GM19467 (cell line): ENCODE measurements around the gene AATK.

Experiments
- ATAC-seq: cut with Tn5 transposase; IDR thresholded peaks from one replicate; pipeline ENCODE4 v1.9.1; 2021; ENCODE audit warnings: mild to moderate bottlenecking, moderate library complexity; ENCODE audit not compliant: unreplicated experiment

The AATK gene

DNA sequence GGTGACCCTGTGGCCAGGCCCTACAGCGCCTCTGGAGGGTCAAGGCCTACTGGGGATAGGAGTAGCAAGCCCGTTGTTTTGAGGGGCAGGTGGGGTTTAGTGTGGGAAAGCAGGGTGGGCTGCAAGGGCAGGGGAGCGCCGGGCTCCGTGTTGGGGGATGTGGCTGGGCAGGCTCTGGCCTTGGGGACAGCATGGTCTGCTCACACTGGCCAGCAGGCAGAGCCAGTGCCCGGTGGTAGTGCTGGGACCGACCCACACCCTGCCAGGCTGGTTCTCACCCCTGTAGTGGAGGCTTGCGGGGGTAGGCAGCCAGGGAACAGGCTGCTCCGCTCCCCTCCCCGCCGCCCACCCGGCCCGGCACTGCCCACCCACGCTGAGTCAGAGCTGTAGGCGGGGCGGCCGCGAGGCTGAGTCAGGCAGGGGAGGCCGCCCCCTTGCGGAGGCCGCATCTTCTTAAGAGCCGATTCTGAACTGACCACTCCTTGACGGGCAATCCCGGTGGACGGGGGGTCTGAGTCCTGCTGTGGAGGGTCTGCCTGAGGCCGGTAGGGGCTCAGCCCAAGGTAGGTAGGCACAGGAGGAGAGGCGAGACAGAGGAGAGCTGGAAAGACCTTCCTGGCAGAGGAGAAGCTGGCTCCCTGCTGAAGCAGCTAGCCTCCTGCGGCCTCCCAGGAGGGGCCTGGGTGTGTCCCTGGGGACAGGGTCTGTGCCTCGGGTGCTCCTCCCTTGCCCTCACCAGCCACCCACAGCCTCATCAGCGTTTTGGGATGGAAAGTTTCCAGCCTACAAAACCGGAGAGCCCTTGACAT, 68.7 kb downstream of the AATK start:
- no peak for ATAC-seq

DNA sequence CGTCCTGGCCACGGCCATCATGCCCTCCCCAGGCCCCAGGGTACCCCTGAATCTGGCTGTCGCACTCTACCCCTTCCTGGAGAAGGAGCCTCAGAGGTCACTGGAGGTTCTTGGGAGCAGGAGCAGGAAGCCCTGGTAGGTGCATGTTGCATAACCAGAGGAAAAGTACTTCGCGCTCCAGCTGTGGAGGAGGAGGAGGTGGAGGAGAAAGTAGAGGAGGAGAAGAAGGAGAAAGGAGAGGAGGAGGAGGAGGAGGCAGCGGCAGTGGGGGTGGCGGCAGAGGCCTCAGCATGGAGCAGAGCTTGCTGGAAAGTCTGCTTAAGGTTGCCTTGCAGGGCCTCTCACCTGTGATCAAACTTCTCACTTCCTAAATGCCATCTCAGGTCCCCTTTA, 69.3 kb downstream of the AATK start:
- no peak for ATAC-seq

DNA sequence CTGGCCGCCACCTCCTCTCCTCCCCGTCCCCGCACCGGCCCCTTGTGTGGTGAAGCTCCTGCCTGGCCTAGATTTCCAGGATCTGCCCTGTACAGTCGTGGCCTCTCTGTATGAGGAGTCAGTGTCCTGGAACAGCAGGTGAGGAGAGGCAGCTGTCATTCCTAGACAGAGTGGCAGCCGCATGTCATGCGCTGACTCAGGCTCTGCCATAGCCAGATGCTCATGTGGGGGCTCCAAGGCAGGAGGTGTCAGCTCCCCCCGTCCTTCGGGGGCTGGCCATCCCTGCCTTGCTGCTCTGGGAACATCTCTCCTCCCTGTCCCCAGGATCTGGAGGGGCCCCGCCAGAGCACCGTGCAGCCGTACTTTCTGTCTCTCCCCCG, 70.6 kb downstream of the AATK start:
- ATAC-seq: no peak

DNA sequence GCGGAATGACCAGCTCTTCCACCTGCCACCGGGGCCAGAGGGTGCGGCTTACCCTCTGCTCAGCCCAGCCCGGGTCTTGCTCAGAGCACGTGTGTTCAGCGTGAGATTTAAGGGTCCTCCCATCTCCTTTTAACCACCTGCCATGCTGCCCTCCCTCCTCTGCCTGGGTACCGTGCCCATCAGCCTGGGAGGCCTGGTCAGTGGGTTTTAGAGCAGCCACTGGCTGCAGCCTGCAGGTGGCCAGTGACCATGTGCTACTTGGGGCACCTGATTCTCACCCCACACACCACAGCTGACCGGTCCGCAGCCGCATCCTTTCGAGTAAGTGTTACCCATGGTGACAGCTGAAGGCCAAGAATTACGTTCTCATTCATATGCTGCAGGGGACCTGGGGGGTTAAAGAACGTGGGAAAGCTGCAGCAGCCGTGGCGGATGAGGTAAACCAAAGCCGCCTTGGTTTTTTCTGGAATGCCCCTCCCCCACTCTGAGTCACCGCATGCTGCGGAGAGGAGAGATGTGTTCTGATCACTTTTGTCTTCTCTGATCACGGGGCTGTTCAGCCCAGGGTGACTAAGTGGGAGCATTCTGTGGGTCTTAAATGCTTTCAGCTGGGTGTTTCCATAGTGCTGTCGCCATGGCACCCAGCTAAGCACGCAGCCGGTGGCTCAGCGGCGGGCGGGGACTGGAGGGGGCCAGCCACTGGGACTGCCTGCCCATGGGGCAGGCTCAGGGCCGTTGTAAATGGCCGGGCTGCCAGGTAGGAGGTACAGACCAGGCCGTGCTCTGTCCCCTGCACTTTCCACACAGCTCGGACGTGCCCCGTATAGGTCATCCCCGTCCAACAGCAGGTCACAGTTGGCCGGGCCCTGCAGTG, 71.3 kb downstream of the AATK start:
- ATAC-seq: no peak

DNA sequence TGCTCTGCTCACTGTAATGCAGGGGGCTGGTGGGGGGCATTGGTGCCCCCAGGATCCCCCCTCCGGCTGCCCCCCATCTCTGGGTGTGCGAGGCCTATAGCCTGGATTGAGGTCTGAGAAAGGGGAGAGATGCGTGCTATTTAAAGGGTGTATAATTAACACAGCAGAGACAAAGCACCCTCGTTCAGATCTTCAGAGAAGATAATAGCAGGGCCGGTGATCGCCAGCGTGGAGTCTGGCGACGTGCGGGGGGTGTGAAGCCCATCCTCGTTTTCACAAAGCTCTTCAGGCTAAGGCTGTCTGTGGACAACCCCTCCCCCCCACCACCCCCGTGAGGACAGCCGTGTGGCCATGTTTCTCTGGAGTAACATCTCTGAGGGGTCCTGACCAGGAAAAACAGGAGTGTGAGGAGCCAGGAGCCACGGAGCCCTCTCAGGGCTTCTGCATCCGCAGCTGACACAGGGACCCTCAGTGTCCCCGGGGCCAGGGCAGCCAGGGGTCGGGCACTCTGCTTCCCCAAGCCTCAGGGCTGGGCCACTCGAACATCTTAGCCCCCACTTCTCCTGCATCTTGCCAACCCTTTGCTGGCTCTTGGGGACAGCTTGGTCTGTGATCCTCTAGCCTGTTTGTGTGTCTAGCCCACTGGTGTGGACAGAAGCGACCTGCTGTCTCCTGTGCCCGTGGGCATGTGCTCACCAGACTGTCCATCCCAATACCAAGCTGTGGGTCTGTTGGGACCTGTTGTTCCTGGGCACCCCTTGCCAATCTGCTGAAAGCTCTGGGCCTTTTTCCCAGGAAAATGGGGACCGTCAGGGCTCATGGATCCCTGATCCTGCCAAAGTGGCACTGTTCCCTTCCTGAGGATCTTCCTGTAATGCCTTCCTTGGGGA, 72.2 kb downstream of the AATK start:
- ATAC-seq: no peak

DNA sequence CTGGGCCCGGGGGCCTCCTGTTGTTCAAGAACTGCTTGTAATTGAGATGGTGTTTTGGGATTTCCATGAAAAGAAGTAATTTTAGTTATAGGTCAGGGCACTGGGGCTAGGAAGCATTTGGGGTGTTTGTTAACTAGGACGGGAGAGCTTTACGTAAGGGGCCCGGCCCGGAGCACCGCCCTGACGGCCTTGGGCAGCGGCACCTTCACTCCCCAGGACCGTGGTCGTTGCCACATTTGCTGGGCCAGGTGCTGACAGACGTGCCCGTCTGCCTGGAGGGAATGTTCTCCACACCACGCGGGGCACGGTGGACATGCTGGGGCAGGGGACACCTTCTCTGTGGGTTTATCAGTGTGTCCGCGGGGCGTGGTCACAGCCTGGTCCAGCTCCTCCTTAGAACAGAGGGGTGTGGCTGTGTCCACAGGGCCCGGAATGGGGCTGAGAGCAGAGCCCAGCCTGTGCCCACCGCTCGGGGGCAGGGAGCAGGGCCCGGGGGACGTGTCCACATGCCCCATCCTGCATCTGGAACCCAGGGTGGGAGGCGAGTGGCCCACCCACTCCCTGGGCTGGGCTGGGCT, 73.4 kb downstream of the AATK start:
- ATAC-seq: no peak

DNA sequence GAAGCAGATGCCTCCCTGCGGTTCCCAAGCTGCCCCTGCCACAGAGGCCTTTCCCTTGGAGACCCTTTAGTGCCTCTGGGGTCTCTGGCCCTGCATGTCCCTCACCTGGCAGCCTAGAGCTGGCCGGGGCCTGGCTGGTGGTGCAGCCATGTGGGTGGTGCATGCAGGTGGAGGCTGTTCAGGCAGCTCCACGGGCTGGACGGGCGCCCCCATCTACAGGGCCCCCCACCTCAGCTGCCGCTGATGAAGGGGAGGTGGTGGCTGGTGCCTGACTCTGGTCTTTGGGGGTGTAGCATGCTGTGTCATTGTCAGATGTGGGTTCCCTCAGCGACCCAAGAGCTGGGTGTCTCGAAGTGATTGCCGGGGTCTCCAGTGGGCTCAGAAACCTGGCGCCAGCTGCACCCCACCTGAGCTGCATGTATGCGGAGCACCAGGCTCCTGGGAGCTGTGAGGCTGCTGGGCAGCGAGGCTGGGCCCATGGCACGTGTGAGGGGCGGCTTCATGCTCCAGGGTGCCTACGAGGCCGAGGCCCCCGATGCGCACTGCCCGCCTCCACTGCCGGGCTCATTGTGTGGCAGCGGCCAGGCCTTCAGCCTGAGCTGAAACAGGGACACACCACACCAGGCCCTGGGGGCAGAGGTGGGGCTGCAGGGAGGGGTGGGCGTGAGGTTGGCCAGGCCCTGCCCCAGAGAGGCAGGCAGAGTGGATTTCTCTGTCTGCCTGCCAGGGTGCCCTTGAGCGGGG, 74.1 kb downstream of the AATK start:
- ATAC-seq: no peak

DNA sequence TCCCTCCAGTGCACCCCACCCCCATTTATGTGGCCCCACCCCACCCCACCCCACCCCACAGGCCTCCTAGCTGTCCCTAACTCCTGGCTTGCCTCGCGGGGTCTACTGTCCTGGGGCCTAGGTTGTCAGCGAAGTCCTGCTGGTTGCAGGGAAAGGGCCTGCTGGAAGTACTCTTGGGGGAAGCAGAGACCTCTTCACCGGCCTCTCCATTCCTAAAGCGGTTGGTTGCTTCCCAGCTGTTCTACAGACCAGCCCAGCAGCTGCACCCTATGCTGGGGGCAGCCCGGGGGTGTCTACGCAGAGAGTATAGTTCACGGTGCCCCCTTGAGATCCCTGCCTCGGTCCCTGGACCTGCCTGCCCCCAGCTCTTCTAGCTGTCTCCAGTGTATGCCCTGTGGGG, 74.9 kb downstream of the AATK start:
- ATAC-seq: no peak

DNA sequence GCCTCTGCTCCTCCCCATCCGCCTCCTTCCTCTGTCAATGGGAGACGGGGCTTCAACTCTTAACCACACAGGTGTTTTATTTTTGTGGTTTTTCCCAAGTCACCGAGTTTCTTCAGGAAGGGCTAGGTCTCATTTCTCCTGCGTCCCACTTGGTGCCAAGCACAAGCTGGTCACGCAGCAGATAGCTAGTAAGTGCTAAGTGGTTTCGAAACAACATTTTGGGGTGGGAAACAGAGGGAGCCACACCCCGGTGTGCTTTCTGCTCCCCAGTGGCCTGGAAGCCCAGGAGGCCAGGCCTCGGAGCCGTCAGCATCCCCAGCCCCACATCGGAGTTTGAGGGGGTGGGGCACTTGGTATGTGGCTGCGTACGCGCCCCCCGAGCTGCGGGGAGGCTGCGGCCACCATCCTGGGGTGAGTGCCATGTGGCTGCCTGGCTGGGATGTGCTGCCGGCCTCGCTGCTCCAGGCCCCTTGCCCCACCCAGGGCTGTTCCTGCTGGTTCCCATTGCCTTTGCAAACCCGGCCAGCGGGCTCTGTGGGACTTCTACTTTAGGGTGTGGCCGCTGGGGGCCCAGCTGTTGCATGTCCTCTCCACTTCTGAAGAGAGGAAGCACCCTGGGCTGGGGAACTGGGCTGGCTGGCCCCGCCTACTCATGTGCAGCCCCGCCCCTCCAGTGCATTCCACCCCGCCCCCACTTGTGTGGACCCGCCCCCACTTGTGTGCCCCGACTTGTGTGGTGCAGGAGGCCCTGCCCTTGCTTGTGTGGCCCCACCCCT, 75.5 kb downstream of the AATK start:
- no peak for ATAC-seq

DNA sequence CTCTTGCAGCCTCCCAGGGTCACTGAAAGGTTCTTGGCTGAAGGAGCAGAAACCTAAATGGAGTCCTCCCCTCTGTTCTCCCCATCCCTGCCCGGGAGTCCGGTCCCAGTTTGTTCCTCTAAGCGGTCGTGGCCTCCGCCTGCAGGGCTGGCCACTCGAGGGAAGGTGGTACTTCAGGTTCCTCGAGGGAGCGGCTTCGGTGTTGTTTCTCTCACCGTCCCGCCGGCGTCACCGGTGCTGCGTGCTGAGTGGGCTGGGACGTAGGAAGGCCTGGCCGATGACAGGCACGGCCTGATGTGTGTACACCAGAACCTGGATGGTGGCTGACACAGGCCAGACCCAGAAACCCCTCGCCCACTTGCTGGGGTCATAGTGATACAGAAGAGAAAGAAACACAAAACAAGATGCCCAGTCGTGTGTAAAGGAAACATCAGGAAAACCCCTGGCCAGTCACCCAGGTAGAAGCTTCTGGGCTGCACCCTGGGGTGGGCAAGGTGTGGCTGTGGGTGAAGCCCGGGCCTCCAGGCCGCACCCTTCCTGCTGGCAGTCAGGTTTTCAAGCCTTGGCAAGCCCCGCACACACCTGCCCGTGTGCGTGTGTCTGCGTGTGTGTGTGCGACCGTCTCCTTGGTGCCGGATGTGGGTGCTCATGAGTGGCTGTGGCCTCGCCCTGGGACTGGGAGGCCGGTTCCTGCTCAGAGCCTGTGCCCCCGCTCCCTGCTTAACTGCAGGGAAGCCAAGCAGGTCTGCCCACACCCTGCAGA, 79.1 kb downstream of the AATK start:
- no peak for ATAC-seq

DNA sequence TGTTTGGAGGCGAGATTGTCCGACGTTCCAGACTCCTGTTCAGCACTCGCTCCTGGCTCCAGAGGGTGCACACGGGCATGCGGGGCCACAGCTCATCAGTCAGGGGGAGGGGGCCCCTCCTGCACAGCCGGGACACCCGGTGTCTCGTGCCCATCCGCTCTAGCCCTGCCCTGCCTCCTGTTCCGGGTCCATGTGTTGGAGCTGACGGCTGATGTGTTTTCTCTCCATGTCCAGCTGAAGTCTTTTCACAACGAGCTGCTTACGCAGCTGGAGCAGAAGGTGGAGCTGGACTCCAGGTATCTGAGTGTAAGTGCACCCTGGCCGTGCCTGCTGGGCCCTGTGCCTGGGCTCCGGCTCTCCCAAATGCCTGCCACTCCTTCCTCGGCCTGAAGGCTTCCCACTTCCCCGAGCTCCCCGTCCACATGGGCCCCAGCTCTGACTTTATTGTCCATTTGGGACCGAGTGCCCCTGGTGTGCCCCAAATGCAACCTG, 80.6 kb downstream of the AATK start:
- no peak for ATAC-seq

DNA sequence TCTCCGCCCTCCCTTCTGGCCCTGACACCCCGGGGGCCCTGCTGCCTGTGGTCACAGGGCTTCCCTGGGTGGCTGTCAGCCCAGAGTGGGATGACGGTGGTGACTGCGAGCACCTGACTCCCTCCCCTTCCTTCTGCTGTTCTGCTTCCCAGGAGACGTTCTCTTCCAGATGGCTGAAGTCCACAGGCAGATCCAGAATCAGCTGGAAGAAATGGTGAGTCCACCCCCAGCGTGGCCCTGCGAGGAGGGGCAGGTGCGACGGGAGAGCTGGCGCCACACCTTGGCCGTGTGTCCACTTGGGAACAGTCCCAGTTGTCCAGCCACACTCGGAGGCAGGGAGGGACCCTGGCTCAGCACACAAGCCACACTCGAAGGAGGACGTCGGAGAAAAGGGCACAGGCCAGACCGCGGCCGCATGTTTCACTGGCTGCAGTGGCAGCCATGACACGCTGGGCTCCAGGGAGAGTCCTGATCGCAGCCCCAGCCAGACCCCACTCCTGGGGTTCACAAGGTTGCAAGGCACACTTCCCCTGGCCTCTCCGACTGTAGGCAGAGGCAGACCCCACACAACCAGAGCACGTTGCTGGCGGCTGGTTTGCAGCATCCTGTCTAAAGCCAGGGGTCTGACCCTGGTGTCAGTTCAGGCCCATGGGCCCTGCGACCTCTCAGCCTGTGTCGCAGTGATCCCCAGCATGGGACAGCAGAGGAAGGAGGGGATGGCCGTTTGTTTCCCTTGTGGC, 81.2 kb downstream of the AATK start:
- no peak for ATAC-seq

DNA sequence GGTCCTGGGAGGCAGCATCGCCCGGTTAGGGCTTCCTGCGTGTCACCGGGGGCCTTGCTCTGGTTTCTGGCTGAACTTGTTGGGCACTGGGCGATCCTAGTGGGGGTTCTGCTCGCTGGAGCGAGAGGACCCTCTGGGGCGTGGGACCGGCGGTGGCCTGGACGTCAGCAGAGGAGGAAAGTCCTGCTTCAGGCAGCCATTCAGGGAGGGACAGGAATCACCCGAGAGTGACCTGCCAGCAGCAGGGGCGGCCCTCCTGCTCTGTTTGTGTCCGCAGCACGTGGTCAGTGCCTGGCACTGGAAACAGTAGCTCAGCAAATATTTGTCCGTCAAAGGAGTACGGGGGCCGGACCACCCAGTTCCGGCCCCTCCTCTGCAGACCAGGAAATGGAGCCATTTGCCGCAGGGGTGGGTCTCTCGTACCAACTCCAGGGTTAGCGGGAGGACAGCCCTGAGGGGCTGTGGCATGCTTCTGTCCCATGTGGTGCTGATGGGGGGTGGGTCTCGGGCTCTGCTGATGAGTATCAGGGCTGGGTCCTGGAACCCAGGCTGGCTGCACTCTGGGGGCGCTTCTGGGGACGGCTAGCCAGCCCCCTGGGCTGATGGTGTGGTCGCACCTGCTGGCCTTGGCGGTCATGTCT, 82.8 kb downstream of the AATK start:
- ATAC-seq: no peak

DNA sequence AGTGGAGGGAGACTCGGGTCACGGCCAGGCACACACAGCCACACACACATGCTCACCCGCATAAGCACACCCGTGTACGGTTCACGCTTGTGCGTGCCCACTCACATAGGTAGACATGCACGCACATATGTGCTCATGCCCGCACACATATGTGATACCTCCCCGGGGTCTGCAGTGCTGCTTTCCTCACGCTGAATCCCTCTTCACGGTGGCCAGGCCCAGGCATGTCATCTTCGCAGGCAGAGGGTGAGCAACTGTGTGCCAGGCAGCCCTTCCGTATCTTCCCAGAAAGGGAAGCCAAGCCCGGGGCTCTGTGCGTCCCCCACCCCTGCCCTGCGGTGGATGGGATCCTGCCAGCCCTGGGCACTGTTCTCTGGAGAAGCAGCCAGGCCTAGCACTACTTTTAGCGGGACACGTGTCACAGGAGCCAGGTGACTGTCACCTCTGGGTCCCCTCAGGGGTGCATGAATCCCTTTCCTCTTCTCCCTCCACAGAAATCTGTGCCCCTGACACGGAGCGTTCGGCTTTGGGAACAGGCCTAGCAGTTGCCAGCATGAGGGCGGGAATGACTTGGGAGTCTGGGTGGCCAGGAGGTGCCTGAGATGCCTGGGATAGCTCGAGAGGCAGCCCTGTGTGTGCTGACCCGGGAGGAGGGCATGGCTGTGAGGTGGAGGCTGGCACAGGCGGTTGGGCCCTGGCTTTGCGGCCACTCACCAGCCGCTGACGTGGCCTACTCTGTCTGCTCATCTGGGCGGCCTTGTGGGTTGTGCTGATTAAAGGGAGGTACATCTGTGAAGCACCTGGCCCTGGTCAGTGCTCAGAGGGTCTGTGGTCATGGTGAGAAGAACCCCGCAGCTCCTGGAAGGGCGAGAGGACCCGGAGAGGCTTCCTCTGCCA, 83.6 kb downstream of the AATK start:
- no peak for ATAC-seq

DNA sequence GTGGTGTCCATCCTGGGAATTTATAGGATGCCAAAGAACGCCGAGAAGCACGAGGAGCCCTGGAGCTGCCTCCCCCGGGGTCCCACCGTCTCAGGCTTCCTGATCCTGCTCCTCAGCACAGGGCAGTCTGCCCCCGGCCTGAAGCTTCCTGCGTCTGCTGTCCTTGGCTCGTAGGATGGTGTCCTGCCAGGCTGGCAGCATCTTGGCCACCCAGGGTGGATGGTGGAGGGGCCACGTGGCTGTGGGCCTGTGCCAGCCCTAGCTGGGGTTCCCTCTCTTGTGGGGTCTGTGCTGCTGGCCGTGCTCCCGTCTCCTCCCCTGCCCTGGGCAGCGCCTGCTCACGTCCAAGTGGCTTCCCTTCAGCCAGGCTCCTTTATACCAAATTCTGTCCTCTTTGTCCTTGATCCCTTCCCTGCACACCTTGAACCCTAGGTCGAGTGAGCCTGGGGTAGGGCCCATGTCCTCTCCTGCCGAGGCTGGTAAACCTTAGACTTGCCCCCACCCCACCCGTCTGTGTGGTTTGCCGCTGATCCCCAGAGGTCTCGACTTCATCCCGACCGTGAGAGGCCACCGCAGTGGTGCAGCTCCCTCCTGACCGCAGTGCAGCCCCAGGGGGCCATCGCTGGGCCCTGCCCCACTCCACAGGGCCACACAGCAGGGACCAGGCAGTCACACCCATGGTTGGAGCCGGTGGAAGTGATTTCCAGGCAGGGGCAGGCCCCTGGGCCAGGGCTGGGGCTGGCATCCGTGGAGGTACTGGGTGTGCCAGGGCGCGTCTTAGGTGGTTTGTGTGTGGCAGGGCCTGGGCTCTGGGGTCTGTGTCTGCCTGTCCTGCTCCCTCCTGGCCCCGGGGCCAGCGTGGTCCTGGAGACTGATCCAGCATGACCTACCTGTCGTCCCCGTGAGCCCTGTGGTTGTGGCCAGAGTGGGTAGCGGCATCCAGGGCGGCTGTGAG, 84.5 kb downstream of the AATK start:
- ATAC-seq: no peak
